Hematopoietic multipotent progenitor cell (in vitro differentiated cells): Measurements from ENCODE around the gene IDH3A. TPM values are rescaled to one million over a fixed set of nuclear protein-coding genes. Genes with fewer than 3 reads are reported as not detected.
"Not testable (repeated sequence)": the region's sequence is repeated elsewhere in the genome, so short reads cannot be mapped to it uniquely, and the experiment has no call there.

Experiments used
- DNase-seq, 3 donors: peaks; one replicate each; pipeline ENCODE4 v3.0.0-alpha.2; 2011 to 2015; ENCODE audit warnings: low read depth in 2 of 3, low spot score in 2 of 3
- total RNA-seq: library from RNA; depleted of rRNA; stranded (reverse); fragments of >200 nt; gene quantifications from one replicate; pipeline ENCODE4 v1.2.3, GENCODE V29; 2012

IDH3A gene
- total RNA-seq, 1 donor: 11.8 TPM

DNA sequence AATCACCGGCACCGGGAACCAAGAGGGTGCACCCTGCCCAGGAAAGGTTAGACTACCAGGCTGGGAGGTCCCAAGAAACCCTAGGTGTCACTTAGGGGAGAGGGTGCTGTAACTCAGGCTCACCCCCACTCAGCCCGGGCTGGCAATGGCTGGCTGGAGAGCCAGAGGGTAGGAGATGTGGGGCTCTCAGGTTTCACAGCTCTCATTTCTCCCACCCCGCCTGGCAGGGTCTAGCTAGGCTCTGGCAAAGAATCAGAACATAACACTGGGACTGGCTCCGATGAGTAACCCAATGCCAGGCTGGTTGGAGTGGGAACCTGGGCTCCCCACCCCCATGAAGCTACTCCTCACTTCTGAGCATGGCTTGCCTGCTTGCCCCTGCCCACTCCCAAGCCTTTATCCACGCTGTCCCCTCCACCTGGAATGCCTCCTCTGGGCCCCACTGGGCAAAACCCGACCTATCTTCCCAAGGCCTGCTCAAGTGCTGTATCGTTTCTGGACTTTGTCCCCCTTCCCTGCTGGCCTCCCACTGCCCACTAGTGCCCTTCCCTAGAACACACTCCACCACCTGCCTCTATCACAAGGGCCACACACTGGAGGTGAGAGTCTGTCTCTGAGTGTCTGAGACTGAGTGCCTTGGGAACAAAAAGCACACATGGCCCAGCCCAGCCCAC, 19.9 kb upstream of the IDH3A start:
- DNase-seq: no peak

DNA sequence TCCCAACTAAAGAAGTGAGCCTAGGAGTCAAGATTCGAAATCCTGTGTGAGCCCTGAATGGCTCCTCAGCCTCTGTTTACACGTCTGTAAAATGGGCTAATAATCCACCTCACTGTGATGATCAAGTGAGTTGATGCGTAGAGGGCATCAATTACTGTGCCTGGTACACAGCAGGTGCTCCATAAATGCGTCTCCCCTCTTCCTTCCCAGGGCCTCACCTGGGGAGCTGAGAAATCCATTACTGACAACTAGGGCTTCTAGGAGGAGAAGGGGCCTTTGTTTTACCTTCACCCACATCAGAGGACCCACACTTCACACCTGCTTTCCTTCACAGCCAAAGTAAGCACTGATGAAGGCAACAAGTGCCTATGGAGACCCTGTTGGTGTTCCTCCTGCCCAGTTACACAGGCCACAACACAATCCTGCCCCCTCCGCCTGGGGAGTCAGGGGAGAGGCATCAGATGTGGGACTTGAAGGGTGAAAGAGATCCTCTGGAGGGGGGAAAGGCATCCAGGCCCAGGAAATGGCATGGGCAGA, 19.3 kb upstream of the IDH3A start:
- DNase-seq: no peak

DNA sequence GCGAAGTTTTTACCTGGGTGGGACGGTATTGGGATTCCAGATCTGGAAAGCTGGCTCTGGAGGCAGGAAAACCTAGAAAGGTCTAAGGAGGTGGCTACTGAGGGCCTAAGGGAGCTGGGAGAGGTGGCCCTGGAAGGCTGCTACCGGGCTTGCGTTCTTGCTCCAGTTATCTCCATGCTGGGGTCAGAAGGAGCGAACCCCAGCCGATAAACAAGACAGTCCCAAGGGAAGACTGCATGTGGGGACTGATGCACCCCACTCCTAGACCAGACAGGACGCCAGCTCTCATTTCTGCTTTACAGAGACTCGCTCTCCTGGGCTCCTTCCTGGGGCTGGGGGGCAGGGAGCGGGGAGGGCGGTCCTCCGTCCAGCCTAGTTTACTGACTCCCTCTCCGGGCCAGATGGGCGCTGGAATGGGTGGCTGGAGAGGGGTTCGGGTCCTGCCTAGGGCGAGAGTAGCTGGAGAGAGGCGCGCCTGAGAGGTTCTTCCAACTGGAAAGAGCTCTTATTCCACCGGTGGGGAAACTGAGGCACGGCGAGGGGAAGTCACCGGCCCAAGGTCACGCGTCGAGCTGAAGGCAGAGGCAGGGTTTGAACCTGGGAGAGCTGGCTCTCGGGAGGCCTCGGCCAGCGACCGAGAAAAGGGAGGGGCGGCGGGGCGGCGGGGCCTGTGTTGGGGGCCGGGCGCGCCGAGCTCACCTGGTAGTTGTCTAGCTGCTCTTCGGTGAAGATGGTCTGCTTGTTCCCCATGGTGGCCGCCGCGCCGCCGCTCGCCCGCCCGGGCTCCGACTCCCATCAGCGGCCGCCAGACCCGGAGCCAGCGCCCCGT, 18.5 kb upstream of the IDH3A start:
- DNase-seq: no peak

DNA sequence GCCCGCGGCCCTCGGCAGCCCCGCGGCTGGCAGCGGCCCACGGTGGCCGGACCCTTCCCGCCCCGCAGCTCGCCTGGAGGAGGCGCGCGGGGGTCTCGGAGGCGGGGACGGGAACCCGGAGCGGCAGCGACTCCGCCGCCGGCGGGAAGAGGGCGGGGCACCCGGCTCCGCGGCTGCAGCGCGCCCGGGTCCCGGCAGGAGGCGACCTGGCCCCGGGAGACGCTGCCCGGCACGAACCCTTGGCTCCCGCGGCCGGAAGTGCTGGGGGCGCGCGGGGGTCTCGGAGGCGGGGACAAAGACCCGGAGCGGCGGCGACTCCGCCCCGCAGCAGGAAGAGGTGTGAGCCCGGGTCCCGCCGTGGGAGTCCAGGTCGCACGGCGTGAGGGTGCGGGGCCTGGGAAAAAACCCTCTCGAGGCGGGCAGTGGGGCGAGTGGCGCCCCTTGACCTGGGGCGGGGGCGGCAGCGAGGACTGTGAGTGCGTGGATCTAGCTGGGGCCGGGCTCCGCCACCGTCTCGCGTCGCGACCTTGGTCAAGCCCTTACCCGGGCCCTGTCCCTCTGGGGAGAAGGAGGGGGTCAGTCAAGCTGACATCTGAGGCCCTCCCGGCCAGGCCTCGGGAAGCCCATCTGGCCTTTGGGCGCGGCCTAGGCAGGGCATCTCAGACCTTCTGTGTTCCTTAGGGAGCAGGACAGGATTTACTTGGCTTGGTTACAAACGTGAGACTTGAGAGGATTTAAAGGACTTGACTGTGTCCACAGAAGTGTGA, 17.7 kb upstream of the IDH3A start, which contains the start of gene CIB2:
CIB2 (minus strand) TSS at position 151 of the 767 bp plus-strand sequence. CDS start 230 bp downstream, outside the sequence.
- peak; percentile 63 to 83 (median 82) for DNase-seq

DNA sequence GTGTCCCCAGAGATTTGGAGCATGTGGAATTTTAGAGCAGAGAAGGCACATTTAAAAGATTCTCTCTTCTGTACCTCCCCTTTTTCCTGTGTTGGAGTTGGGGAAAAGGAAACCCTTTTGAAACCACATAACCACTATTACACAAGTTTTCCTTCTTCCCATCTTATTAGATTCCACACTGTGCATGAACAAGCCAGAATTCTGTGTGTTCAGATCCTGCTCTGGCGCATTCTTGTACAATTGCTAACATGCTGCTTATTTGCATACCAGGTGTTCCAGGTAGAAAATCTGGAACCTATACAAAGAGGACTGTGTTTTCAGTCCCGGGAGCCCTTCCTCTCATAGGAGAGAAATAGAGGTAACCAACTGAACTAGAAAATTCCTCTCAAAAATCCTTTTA, 15.4 kb upstream of the IDH3A start:
- no peak for DNase-seq

DNA sequence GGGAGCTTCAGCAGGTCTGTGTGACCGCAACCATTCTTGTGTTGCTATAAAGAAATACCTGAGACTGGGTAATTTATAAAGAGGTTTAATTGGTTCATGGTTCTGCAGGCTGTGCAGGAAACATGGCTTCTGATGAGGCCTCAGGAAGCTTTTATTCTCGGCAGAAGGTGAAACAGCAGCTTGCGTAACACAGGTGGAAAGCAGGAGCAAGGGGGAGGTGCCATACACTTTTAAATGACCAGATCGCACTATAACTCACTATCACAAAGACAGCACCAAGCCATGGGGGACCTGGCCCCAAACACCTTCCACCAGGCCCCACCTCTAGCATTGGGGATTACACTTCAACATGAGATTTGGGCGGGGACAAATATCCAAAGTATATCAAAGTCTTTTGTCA, 9.6 kb upstream of the IDH3A start:
- no peak for DNase-seq

DNA sequence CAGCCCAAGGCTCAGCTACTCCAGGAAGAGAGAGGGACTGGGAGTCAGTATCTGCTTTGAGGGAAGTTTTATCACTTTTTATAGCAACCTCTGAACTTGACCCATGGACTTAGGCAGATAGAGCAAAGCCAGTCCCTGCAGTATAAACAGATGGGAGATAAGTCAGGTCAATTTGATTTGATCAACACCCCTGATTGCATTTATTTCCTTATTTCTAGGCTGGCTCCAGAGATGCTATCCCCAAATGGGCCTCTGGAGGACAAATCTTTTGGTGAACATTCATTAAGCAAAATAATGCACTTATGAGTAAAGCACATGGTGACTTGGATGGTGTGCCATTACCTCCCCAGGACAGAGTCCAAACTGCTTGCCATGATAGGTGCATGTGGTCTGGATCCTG, 8.9 kb upstream of the IDH3A start:
- DNase-seq: no peak

DNA sequence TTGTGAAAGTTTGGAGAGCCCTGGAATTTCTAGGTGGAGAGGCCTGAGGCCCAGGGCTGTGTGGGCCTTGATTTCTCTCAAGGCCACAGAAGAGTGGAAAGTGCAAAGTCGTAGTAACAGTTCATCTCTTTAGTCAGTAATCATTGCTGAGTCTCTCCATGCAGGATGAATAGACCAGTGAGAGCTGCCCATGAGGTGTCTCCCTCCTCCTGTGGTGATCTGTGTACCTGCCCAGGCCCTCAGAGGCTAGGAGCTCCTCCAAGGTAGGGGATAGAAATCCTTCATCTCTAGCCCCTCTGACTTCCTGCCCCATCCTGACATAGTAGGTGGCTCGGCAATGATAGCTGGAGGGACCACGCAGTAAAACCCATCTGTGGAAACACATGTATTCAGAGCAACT, 6.8 kb upstream of the IDH3A start:
- DNase-seq: no peak

DNA sequence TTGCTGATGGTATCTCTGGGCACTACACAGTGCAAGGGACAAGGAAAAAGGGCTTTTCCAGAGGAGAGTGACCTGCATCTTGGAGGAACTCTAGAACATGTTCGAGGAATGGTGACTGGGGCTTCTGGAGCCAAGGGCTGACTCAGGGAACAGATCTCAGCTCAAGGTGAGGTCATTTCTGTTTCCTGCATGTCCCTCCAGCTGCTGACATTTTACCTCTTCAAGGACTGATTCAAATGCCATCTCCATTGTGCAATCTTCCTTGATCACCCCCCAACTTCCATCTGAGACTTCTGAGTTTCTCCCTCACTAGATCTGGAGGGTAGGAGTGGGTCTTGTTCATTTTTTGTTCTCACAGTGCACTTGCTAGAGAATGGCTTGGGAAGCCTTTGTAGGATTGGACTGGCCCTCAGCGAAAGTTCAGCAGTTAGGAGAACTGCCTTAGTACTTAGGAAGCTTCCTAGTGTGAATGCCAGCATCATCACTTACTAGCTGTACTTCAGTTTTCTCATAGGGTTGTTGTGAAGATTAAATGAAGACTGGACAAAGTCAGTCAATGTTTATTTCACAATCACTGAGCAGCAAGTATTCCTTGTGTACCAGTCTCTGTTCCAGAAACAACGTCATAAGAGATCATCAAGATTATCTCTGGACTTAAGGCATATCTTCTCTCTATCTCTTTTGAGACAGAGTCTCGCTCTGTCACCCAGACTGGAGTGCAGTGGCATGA, 2.6 kb upstream of the IDH3A start:
- no peak for DNase-seq

DNA sequence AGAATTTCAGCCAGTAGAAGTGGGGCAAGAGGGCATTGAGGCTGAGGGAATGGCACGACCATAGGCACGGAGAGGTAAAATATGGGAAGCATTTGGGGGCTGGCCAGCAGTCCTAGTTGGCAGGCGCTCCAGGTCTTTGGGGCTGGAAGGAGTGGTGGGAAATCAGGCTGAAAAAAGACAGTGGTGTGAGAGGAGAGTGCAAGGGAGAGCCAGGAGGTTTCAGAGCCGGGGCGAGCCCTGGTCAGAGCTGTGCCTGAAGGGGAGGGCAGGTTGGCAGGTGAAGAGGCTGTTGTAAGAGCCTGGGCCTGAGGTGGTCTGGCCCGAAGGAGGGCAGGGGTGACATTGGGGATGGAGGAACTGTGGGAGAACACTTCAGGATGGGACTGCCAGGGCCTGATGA, 1.6 kb upstream of the IDH3A start:
- no peak for DNase-seq

DNA sequence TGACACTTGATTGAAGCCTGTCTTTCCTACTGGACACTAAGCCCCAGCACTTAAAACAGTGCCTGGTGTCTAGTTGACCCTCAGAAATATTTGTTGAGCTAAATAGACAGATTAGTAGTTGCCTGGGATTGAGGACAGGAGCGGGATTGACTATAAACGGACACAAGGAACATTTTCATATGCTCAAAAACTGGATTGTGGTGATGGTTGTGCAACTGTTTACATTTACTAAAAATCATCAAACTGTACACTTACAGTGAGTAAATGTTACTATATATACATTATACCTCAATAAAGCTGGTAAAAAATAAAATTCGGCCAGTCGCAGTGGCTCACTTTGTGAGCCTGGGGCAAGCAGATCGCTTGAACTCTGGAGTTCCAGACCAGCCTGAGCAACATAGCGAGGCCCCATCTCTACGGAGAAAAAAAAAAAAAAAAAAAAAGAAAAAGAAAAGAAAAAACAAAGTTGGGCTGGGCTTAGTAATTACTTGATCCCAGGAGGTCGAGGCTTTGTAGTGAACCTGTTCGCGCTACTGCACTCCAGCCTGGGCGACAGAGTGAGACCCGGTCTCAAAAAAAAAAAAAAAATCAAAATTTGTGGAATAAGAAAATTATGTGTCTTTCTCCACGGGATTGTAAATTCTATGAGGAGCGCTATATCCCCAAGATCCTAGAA, 632 bp upstream of the IDH3A start:
- no peak for DNase-seq

DNA sequence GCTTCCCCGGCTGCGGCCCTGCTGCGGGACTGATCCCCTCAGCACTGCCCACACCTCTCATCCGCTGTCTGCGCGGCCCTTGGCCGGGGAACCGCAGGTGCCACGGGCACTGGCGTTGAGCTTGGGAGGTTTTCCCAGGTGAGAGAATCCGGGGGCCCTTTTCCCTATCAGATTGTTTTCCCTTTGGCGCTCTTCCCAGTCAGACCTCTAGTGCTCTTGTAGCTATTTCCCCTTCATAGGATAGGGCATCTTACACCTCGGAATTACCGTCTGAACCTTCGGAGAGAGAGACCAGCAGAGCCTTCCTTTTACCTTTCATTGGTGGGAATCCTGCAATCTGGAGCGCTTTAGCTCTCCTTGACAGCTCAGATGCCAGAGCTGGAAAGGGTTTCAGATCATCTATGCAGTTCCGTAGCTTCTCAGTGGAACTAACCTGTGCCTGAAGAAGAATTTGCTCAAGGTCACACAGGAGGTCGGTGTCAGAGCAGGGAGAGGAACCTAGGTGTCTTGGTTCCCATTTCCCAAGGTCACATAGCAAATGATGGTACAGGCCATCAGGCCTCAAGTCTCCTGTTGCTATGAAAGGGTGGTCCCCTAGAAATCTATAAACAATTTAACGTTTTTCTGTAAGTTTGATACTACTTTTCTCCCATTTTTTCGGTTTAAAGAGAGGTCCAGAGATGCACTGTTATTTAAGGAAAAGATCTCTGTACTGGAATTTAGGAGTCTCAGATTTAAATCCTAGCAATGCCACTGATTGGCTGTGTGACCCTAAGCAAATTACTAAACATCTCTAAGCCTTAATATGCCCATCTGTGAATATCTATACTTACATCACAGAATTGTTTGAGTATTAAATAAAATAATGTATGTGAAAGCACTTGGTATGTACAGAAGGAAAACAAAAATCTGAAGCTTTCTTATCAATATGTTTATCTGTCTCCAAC, 916 bp downstream of the IDH3A start:
- no peak for DNase-seq

DNA sequence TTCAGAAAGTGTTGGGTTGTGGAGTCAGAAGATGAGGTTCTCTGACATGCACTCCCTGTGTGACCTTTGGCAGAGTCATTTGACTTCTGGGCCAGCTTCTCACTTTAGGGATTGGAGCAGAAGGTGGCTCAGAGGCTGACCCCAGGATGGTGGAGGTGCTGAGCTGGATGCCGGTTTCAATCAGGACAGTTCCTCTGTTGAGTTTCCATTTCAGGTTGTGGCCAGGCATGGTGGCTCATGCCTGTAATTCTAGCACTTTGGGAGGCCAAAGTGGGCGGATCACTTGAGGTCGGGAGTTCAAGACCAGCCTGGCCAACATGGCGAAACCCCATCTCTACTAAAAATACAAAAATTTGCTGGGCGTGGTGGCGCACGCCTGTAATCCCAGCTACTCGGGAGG, 1.9 kb downstream of the IDH3A start:
- DNase-seq: not testable (repeated sequence)

DNA sequence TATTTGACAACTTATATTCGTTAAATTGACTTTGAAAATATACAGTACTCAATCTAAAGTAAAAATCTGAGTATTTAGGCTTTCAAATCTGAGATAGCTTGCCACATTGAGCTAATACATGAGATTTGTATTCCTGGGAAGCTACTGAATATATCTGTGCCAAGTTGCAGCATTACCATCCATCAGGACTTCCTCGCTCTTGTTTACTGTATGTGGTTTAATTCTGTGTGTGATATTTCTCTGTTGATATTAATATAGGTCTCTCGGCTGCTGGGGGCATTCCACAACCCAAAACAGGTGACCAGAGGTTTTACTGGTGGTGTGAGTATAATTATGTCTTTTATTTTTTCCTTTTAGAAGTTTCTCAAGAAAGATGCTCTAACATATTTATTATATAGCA, 5.8 kb downstream of the IDH3A start:
- no peak for DNase-seq

DNA sequence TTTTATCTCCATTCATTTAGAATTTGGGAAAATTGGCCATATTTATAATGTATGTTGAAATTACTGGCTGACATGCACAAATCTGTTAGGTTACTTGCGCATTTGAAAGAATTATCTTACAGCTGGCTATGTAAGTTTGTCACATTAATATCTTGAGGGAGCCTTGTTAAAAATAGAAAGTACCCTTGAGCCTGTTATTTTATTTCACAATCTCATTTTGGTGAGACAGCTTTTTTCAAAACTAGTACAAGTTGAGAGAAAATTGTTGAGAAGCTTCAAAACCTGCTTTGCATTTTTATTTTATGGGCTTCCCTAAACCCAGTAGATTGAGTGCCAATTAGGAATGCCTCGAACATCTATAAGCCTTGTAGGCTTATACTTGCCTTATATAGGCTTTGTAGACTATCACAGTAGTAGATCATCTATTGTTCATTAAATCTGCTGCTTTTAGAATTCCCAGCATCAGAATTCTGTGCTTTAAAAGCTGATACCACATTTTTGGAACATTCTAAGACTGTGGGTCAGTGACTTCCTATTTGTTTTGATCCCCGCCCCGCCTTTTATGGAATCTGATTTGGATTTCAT, 6.3 kb downstream of the IDH3A start:
- no peak for DNase-seq

DNA sequence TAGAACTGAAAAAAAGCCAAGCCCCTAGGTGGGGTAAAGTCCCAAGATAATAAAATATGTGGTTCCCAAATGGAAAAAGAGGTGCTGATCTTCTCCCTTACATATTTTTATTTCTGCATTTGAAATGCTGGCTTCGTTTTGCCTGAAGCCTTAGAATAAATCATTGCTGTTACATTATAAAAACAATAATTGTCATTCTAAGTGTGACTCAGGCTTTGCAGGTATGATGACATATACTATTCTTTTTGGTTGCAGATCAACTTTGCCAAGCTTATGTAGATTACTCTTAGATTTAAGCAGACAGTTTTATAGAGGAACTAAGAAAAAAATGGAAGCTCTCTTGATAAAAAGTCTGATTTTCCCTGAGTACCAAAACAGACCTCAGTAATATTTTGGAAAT, 7.5 kb downstream of the IDH3A start:
- no peak for DNase-seq

DNA sequence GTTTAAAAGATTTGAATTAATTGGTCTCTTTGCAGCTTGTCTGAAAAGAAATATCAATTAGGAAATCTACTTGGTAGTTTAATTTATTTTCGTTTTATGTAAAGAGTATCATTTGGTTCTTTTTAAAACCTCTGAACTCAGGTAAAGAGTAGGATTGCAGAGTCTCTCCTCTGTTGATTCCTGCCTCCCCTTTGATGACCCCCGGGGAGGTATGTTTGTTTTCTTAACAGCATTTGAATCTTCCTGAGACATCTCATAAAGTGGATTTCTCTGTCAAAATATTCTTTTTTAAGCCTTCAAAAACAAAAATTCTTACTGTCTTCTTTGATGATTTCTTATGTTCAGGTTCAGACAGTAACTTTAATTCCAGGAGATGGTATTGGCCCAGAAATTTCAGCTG, 8.0 kb downstream of the IDH3A start:
- DNase-seq: no peak

DNA sequence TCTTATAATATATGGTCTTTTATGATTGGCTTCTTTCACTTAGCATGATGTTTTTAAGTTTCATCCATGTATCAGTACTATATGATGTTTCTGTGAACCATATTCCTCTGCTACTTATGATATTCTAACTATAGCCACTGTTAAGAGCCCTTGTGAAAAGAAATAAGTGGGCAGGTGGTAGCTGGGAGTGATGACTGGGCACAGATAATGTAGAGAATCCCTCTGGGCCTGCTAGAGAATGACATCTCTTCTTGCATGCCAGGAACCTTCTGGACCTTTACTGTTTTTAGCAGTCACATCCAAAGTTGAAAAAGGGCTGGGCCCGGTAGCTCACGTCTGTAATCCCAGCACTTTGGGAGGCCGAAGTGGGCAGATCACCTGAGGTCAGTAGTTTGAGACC, 10.2 kb downstream of the IDH3A start:
- no peak for DNase-seq

DNA sequence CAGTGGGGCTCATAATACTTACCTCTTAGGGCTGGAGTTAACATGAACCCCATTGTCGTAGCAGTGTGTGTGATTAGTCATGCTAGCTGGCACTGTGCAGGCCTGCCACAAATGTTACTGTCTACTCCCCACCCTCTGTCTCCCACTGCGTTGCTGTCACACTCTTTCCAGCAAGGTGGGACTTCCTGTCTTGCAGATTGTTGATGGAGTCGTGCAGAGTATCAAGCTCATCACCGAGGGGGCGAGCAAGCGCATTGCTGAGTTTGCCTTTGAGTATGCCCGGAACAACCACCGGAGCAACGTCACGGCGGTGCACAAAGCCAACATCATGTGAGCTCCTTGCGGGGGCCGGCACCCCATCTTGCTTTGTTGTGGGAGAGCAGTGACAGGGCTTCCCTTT, 12.9 kb downstream of the IDH3A start:
- DNase-seq: no peak
